Measurements from ENCODE around the gene ITGB3.
"Not testable (repeated sequence)": the region's sequence is repeated elsewhere in the genome, so short reads cannot be mapped to it uniquely, and the experiment has no call there.

Gene ITGB3

GRCh38 chr17:47223007-47223406, 30.6 kb upstream of the ITGB3 start:
- no peak for DNase-seq (ENCODE audit: low spot score)

- no peak for DNase-seq (ENCODE audit: low spot score)
These were observed 30.2 kb upstream of the ITGB3 start for GRCh38 chr17:47223460-47223859.

GRCh38 chr17:47224077-47224476, 29.6 kb upstream of the ITGB3 start:
- DNase-seq (ENCODE audit: low spot score) = not testable (repeated sequence)

- no peak for DNase-seq (ENCODE audit: low spot score)
These were observed 28.7 kb upstream of the ITGB3 start for GRCh38 chr17:47224966-47225365.

GRCh38 chr17:47225436-47225858, 28.2 kb upstream of the ITGB3 start:
- DNase-seq (ENCODE audit: low spot score) = no peak

- no peak for DNase-seq (ENCODE audit: low spot score)
These were observed 27.5 kb upstream of the ITGB3 start for GRCh38 chr17:47225911-47226688.

- DNase-seq (ENCODE audit: low spot score) = no peak
These were observed 25.8 kb upstream of the ITGB3 start for GRCh38 chr17:47227862-47228261.

GRCh38 chr17:47229535-47230443, 23.8 kb upstream of the ITGB3 start:
- peak; percentile 87 for DNase-seq (ENCODE audit: low spot score)

GRCh38 chr17:47230864-47231263, 22.8 kb upstream of the ITGB3 start:
- no peak for DNase-seq (ENCODE audit: low spot score)

- no peak for DNase-seq (ENCODE audit: low spot score)
These were observed 22.3 kb upstream of the ITGB3 start for GRCh38 chr17:47231334-47231733.

- no peak for DNase-seq (ENCODE audit: low spot score)
These were observed 21.8 kb upstream of the ITGB3 start for GRCh38 chr17:47231866-47232265.

- no peak for DNase-seq (ENCODE audit: low spot score)
These were observed 21.2 kb upstream of the ITGB3 start for GRCh38 chr17:47232465-47232864.

GRCh38 chr17:47235506-47235905, 18.1 kb upstream of the ITGB3 start:
- no peak for DNase-seq (ENCODE audit: low spot score)

GRCh38 chr17:47235923-47236322, 17.7 kb upstream of the ITGB3 start:
- no peak for DNase-seq (ENCODE audit: low spot score)

GRCh38 chr17:47237841-47238240, 15.8 kb upstream of the ITGB3 start:
- no peak for DNase-seq (ENCODE audit: low spot score)

- no peak for DNase-seq (ENCODE audit: low spot score)
These were observed 15.2 kb upstream of the ITGB3 start for GRCh38 chr17:47238321-47239010.

- no peak for DNase-seq (ENCODE audit: low spot score)
These were observed 14.0 kb upstream of the ITGB3 start for GRCh38 chr17:47239619-47239966.

GRCh38 chr17:47239967-47240651, 13.5 kb upstream of the ITGB3 start:
- no peak for DNase-seq (ENCODE audit: low spot score)

- DNase-seq (ENCODE audit: low spot score) = no peak
These were observed 12.8 kb upstream of the ITGB3 start for GRCh38 chr17:47240806-47241205.

- no peak for DNase-seq (ENCODE audit: low spot score)
These were observed 11.0 kb upstream of the ITGB3 start for GRCh38 chr17:47242648-47243047.

GRCh38 chr17:47243737-47244598, 9.7 kb upstream of the ITGB3 start:
- DNase-seq (ENCODE audit: low spot score) = no peak
